ENCODE results near the gene SIGLEC1.

GRCh38 chr20:3673221-3674070, 39.0 kb downstream of the SIGLEC1 start:
- TF ChIP-seq CTCF (conservative IDR thresholded peaks at IDR 0.05; ENCODE audit: low read depth, low read length): no peak
- no peak for TF ChIP-seq EZH2 (IDR thresholded peaks at IDR 0.05; ENCODE audit: borderline replicate concordance, low read depth, low read length, poor library complexity, severe bottlenecking)
